K562 (cell line): ENCODE data around the gene PPP1R14D. TPM values are rescaled to one million over a fixed set of nuclear protein-coding genes. Genes with fewer than 3 reads are reported as not detected.

Experiments
- CREM ChIP-seq: IDR thresholded peaks from 2 replicates; pipeline ENCODE4 v1.6.1; 2014; ENCODE audit warnings: antibody characterized with exemption, low read depth
- DLX4 ChIP-seq: fragments of 250-450 bp; sonication (Bioruptor Pico); IDR thresholded peaks from 2 replicates; pipeline ENCODE4 v1.6.1; 2021; ENCODE audit warnings: mild to moderate bottlenecking
- MBD2 ChIP-seq: sonication (generic); IDR thresholded peaks from 2 replicates; pipeline ENCODE4 v1.6.1; 2016; ENCODE audit warnings: low read depth, borderline replicate concordance
- NR3C1 ChIP-seq: sonication (generic); formaldehyde crosslinking; IDR thresholded peaks from 2 replicates; pipeline ENCODE4 v1.8.1; 2022; ENCODE audit warnings: missing genetic modification reagents
- SOX6 ChIP-seq: fragments of 450-650 bp; IDR thresholded peaks from 2 replicates; pipeline ENCODE4 v1.6.1; 2014; ENCODE audit warnings: mild to moderate bottlenecking
- ZBTB9 ChIP-seq: fragments of 450-650 bp; formaldehyde crosslinking; IDR thresholded peaks from 2 replicates; pipeline ENCODE4 v1.4.0; 2020; ENCODE audit warnings: mild to moderate bottlenecking, moderate library complexity
- polyA plus RNA-seq, 8 experiments: library from polyadenylated mRNA; depleted of rRNA in 4 of 8; stranded (reverse) in 5 of 8; unstranded in 3 of 8; fragments of >200 nt; fragmentation: Nextera tagmentation in 2 of 8; fragmentation: Illumina TruSeq in 1 of 8; extraction: Ambion mirVana in 2 of 8; extraction: Trizol in 1 of 8; gene quantifications; 2 replicates each; pipeline versions ENCODE4 v1.2.1 to v1.2.3, GENCODE V29; 2011 to 2014; ENCODE audit warnings: inconsistent platforms in 1 of 8, missing spikeins in 1 of 8
- total RNA-seq, 7 experiments: library from RNA; depleted of rRNA in 6 of 7; stranded (reverse); fragments of >200 nt in 6 of 7; fragmentation: Illumina TruSeq in 2 of 7; extraction: Trizol in 2 of 7; gene quantifications; 2 replicates each; pipeline versions ENCODE4 v1.2.1 to v1.2.3, GENCODE V29; 2011 to 2021; ENCODE audit warnings: low replicate concordance in 1 of 7
- TF ChIP-seq, protein P1 (sequence below): fragments of 200-600 bp; sonication (generic); IDR thresholded peaks from one replicate; pipeline ENCODE4 v1.6.1; 2012; ENCODE audit warnings: mild to moderate bottlenecking, low read depth, low read length, inconsistent platforms

PPP1R14D gene
- total and polyA plus RNA-seq, 9 of the 15 experiments (the other 6 are each of a cell fraction or from before 2014, with no cell fraction given) = 0.11 to 0.18 TPM; not detected in 7

DNA sequence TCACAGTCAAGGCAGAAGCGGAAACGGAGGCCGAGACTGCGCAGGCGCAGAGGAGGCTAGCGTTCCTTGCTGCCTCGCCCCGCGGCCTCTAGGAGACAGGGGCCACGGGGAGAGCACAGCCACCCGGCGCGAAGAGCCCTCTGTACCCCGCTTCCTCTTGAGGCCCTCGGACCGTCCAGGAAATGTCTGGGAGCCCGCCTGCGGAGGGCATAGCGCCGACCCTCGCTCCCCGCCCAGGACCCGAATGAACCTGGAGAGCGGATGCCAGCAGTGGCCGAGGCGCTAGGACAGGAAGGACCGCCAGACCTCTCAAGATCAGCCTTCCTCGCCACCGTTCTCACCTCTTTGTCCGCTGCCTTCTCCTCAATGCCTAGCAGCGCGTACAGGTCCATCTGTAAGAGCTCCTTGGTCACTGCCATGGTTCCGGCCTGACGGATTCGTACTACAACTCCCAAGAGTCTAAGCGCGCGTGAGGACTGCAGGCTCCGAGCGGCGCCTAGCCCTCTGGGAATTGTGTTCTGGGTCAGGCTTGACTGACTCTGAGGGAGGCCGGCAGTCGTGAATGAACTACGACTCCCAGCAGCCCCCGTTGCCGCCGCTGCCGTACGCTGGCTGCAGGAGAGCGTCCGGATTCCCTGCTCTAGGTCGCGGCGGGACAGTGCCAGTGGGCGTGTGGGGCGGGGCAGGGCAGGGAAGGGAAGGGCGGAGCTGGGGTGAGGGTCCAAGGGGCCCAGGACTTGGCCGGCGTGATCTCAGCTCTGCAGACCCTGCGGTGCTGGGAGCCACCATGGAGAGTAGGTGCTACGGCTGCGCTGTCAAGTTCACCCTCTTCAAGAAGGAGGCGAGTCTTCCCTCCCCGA, 21.2 kb downstream of the PPP1R14D start, which contains the start of the genes DNAJC17 and ZFYVE19 (continued):
- TF ChIP-seq, protein P1, sequence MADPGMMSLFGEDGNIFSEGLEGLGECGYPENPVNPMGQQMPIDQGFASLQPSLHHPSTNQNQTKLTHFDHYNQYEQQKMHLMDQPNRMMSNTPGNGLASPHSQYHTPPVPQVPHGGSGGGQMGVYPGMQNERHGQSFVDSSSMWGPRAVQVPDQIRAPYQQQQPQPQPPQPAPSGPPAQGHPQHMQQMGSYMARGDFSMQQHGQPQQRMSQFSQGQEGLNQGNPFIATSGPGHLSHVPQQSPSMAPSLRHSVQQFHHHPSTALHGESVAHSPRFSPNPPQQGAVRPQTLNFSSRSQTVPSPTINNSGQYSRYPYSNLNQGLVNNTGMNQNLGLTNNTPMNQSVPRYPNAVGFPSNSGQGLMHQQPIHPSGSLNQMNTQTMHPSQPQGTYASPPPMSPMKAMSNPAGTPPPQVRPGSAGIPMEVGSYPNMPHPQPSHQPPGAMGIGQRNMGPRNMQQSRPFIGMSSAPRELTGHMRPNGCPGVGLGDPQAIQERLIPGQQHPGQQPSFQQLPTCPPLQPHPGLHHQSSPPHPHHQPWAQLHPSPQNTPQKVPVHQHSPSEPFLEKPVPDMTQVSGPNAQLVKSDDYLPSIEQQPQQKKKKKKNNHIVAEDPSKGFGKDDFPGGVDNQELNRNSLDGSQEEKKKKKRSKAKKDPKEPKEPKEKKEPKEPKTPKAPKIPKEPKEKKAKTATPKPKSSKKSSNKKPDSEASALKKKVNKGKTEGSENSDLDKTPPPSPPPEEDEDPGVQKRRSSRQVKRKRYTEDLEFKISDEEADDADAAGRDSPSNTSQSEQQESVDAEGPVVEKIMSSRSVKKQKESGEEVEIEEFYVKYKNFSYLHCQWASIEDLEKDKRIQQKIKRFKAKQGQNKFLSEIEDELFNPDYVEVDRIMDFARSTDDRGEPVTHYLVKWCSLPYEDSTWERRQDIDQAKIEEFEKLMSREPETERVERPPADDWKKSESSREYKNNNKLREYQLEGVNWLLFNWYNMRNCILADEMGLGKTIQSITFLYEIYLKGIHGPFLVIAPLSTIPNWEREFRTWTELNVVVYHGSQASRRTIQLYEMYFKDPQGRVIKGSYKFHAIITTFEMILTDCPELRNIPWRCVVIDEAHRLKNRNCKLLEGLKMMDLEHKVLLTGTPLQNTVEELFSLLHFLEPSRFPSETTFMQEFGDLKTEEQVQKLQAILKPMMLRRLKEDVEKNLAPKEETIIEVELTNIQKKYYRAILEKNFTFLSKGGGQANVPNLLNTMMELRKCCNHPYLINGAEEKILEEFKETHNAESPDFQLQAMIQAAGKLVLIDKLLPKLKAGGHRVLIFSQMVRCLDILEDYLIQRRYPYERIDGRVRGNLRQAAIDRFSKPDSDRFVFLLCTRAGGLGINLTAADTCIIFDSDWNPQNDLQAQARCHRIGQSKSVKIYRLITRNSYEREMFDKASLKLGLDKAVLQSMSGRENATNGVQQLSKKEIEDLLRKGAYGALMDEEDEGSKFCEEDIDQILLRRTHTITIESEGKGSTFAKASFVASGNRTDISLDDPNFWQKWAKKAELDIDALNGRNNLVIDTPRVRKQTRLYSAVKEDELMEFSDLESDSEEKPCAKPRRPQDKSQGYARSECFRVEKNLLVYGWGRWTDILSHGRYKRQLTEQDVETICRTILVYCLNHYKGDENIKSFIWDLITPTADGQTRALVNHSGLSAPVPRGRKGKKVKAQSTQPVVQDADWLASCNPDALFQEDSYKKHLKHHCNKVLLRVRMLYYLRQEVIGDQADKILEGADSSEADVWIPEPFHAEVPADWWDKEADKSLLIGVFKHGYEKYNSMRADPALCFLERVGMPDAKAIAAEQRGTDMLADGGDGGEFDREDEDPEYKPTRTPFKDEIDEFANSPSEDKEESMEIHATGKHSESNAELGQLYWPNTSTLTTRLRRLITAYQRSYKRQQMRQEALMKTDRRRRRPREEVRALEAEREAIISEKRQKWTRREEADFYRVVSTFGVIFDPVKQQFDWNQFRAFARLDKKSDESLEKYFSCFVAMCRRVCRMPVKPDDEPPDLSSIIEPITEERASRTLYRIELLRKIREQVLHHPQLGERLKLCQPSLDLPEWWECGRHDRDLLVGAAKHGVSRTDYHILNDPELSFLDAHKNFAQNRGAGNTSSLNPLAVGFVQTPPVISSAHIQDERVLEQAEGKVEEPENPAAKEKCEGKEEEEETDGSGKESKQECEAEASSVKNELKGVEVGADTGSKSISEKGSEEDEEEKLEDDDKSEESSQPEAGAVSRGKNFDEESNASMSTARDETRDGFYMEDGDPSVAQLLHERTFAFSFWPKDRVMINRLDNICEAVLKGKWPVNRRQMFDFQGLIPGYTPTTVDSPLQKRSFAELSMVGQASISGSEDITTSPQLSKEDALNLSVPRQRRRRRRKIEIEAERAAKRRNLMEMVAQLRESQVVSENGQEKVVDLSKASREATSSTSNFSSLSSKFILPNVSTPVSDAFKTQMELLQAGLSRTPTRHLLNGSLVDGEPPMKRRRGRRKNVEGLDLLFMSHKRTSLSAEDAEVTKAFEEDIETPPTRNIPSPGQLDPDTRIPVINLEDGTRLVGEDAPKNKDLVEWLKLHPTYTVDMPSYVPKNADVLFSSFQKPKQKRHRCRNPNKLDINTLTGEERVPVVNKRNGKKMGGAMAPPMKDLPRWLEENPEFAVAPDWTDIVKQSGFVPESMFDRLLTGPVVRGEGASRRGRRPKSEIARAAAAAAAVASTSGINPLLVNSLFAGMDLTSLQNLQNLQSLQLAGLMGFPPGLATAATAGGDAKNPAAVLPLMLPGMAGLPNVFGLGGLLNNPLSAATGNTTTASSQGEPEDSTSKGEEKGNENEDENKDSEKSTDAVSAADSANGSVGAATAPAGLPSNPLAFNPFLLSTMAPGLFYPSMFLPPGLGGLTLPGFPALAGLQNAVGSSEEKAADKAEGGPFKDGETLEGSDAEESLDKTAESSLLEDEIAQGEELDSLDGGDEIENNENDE = no peak
- TF ChIP-seq CREM (peak; percentile 93), SOX6 (no peak; the same call in 1 of the 2 replicates), NR3C1 (CRISPR knock-in tag) (no peak), MBD2 (peak; percentile 91), ZBTB9 (CRISPR knock-in tag) (no peak), DLX4 (no peak)
